ENCODE measurements around the gene RAB10.

- no peak for TF ChIP-seq CTCF (IDR thresholded peaks at IDR 0.05)
- no peak for TF ChIP-seq POLR2A (IDR thresholded peaks at IDR 0.05)
Observed at GRCh38 chr2:25988134-25988533, 45.8 kb upstream of the RAB10 start.
